A549 (cell line): Measurements from ENCODE around the gene SVOPL. TPM values are rescaled to one million over a fixed set of nuclear protein-coding genes. Genes with fewer than 3 reads are reported as not detected.

Experiments used
- ATAC-seq, 2 experiments: fragments of 200-7000 bp in 1 of 2; fragments of >200 bp in 1 of 2; cut with Nextera tagmentation in 1 of 2; cut with Tn5 transposase in 1 of 2; 3 replicates each; pipeline versions ENCODE4 v1.8.0 to v1.9.1; 2018 to 2020; ENCODE audit warnings: mild to moderate bottlenecking in 1 of 2, moderate library complexity in 1 of 2
- CTCF ChIA-PET: fragments of 300-600 bp; sonication (Branson Sonifier 250); formaldehyde crosslinking; extraction: SDS; loops from one replicate; lab custom pipeline; 2021; ENCODE audit warnings: antibody characterized with exemption, inconsistent platforms; lab: Yijun Ruan, JAX
- POLR2A ChIA-PET: fragments of 350-600 bp; formaldehyde crosslinking; extraction: SDS; loops from one replicate; lab custom pipeline; 2021; ENCODE audit warnings: antibody characterized with exemption, inconsistent platforms; lab: Yijun Ruan, JAX
- DNase-seq, 2 experiments: peaks; one replicate each; pipeline versions ENCODE4 v3.0.0 to v3.0.0-alpha.2; 2011 to 2016; ENCODE audit warnings: low read depth in 1 of 2, low spot score in 1 of 2
- FAIRE-seq: peaks from 2 replicates; lab custom pipeline; 2011; peaks lifted over from hg19 to GRCh38; lab: Jason Lieb, UNC
- H3K27ac ChIP-seq, 2 experiments: fragments of >200 bp; sonication (Bioruptor Twin); formaldehyde crosslinking; 3 replicates each; pipeline ENCODE4 v1.5.1; 2016 to 2017
- H3K4me1 ChIP-seq: fragments of >200 bp; sonication (Bioruptor Twin); formaldehyde crosslinking; 3 replicates; pipeline ENCODE4 v1.6.1; 2016
- H3K4me2 ChIP-seq: fragments of >200 bp; sonication (Bioruptor Twin); formaldehyde crosslinking; 3 replicates; pipeline ENCODE4 v1.6.1; 2016
- H3K4me3 ChIP-seq: fragments of >200 bp; sonication (Bioruptor Twin); formaldehyde crosslinking; 3 replicates; pipeline ENCODE4 v1.5.1; 2016
- H3K9me3 ChIP-seq: fragments of >200 bp; sonication (Bioruptor Twin); formaldehyde crosslinking; 3 replicates; pipeline ENCODE4 v1.6.1; 2016
- BHLHE40 ChIP-seq: IDR thresholded peaks from 2 replicates; pipeline ENCODE4 v1.6.1; 2012; ENCODE audit warnings: low read depth, low read length, inconsistent platforms
- CBX8 ChIP-seq: fragments of 200-600 bp; sonication (generic); IDR thresholded peaks from 2 replicates; pipeline ENCODE4 v1.6.1; 2016
- CHD4 ChIP-seq: fragments of 200-600 bp; sonication (generic); IDR thresholded peaks from 2 replicates; pipeline ENCODE4 v1.6.1; 2016; ENCODE audit warnings: antibody characterized with exemption, mild to moderate bottlenecking, borderline replicate concordance
- EHF ChIP-seq: fragments of 250-450 bp; sonication (Bioruptor Pico); IDR thresholded peaks from 2 replicates; pipeline ENCODE4 v1.5.0; 2020; ENCODE audit warnings: mild to moderate bottlenecking
- ESRRA ChIP-seq: fragments of 150-350 bp; IDR thresholded peaks from 2 replicates; pipeline ENCODE4 v1.6.1; 2014; ENCODE audit warnings: mild to moderate bottlenecking, low read length, borderline replicate concordance
- FOSB ChIP-seq: fragments of 250-450 bp; sonication (Bioruptor Pico); IDR thresholded peaks from 2 replicates; pipeline ENCODE4 v1.5.0; 2020; ENCODE audit warnings: mild to moderate bottlenecking, moderate library complexity
- FOXS1 ChIP-seq: fragments of 250-450 bp; sonication (Bioruptor Pico); IDR thresholded peaks from 2 replicates; pipeline ENCODE4 v1.5.0; 2020; ENCODE audit warnings: mild to moderate bottlenecking, moderate library complexity
- HDAC2 ChIP-seq: fragments of 200-600 bp; sonication (generic); IDR thresholded peaks from 2 replicates; pipeline ENCODE4 v1.6.1; 2016
- HEYL ChIP-seq: fragments of 250-450 bp; sonication (Bioruptor Pico); IDR thresholded peaks from 2 replicates; pipeline ENCODE4 v1.8.0; 2021; ENCODE audit warnings: mild to moderate bottlenecking, moderate library complexity
- KDM1A ChIP-seq: fragments of 200-600 bp; sonication (generic); IDR thresholded peaks from 2 replicates; pipeline ENCODE4 v1.6.1; 2016; ENCODE audit warnings: low read depth, mild to moderate bottlenecking
- MAZ ChIP-seq: fragments of 150-350 bp; IDR thresholded peaks from 2 replicates; pipeline ENCODE4 v1.6.1; 2014; ENCODE audit warnings: antibody characterized with exemption, low read depth, low read length, borderline replicate concordance
- MYC ChIP-seq: IDR thresholded peaks from 2 replicates; pipeline ENCODE4 v1.6.1; 2012; ENCODE audit warnings: mild to moderate bottlenecking, inconsistent platforms, low read length, improper control_type of control experiment, borderline replicate concordance
- POLR2AphosphoS2 ChIP-seq: conservative IDR thresholded peaks from 2 replicates; pipeline ENCODE4 v1.6.1; 2012; ENCODE audit warnings: low read length, improper control_type of control experiment, inconsistent platforms
- RAD21 ChIP-seq, 2 experiments: fragments of >200 bp in 1 of 2; sonication (Bioruptor Twin) in 1 of 2; formaldehyde crosslinking in 1 of 2; IDR thresholded peaks in 1 of 2; conservative IDR thresholded peaks in 1 of 2; 2 replicates in 1 of 2; 3 replicates in 1 of 2; pipeline ENCODE4 v1.6.1; 2012 to 2018; ENCODE audit warnings: inconsistent platforms in 1 of 2
- SREBF2 ChIP-seq: fragments of 450-650 bp; IDR thresholded peaks from 2 replicates; pipeline ENCODE4 v1.6.1; 2014; ENCODE audit warnings: mild to moderate bottlenecking, moderate library complexity
- WGBS: methylation state at CpG from one replicate; pipeline ENCODE4 v1.1.6; 2017; ENCODE audit errors: missing lambda C conversion rate; 5-methylcytosine and 5-hydroxymethylcytosine counted together
- polyA plus RNA-seq, 4 experiments: library from polyadenylated mRNA; depleted of rRNA in 3 of 4; stranded (reverse); fragments of >200 nt; fragmentation: RNase III in 1 of 4; extraction: RNeasy Plus Mini Kit Qiagen cat#74134 plus additional on column Dnase treatment in 1 of 4; gene quantifications; 2 replicates in 3 of 4; 3 replicates in 1 of 4; pipeline ENCODE4 v1.2.3, GENCODE V29; 2011 to 2017
- TF ChIP-seq, protein P1 (sequence below): fragments of 250-450 bp; sonication (Bioruptor Pico); IDR thresholded peaks from 2 replicates; pipeline ENCODE4 v1.5.0; 2021; ENCODE audit warnings: mild to moderate bottlenecking, moderate library complexity, borderline replicate concordance
- TF ChIP-seq, protein P2 (sequence below): fragments of 450-650 bp; IDR thresholded peaks from 2 replicates; pipeline ENCODE4 v1.6.1; 2014; ENCODE audit warnings: antibody characterized with exemption
- TF ChIP-seq, protein P3 (sequence below): fragments of >200 bp; sonication (Bioruptor Twin); formaldehyde crosslinking; IDR thresholded peaks from 3 replicates; pipeline ENCODE4 v1.5.1; 2016
- TF ChIP-seq, protein P4 (sequence below): fragments of 250-450 bp; sonication (Bioruptor Pico); IDR thresholded peaks from 2 replicates; pipeline ENCODE4 v1.5.0; 2020; ENCODE audit warnings: low read depth, mild to moderate bottlenecking, moderate library complexity
- TF ChIP-seq, protein P5 (sequence below): fragments of >200 bp; sonication (Bioruptor Twin); formaldehyde crosslinking; IDR thresholded peaks from 2 replicates; pipeline ENCODE4 v1.6.1; 2016

The SVOPL gene
- polyA plus RNA-seq, 2 of the 4 experiments (the other 2 are of a cell fraction): 0.21 TPM; not detected in 1

DNA sequence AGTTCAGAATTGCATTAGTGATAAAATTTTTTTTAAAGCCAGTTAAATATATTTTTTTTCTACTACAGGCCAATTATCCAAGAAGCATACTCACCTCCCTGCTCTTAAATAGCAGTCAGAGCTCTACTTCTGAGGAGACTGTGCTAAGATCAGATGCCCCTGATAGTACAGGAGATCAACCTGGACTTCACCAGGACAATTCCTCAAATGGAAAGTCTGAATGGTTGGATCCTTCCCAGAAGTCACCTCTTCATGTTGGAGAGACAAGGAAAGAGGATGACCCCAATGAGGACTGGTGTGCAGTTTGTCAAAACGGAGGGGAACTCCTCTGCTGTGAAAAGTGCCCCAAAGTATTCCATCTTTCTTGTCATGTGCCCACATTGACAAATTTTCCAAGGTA lies 122.0 kb downstream of the SVOPL start:
- no peak overlapping the region for H3K27ac ChIP-seq
- H3K4me1 ChIP-seq: no peaks in the 10 kb centered on the region
- H3K4me2 ChIP-seq: no peak overlapping the region
- no peak for ATAC-seq
- ChIA-PET CTCF (no interaction called here), POLR2A (no interaction called here)
- no peak for TF ChIP-seq POLR2AphosphoS2
- no peak for TF ChIP-seq FOXS1
- TF ChIP-seq SREBF2: no peak
- no peak overlapping the region for H3K4me3 ChIP-seq
- no peak for FAIRE-seq
- no peaks in the 10 kb centered on the region for H3K9me3 ChIP-seq
- WGBS: 88% methylated on average over 1 of the region's 1 CpG
- DNase-seq: no peak

DNA sequence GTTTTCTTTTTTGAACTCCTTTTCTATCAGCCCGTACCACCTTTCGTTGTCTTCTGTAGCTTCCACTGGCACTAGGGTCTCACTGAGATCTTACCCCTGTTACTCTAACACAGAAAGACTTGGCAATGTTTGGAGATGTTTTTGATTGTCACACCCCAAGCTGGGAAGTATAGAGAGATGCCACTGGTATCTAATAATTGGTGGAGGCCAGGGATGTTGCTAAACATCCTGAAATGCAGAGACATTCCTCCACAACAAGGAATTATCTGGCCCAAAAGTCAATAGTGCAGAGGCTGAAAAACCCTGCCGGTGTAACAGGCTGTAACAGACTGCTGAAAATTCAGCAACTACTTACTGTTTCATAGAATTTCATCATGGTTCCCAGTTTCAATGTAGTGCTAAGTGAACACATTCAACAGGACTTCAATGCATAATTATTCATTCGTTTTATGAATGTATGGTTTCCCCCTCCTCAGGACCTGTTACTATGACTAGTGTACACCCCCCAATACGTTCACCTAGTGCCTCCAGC lies 125.2 kb downstream of the SVOPL start:
- no peak for DNase-seq
- POLR2A ChIA-PET: no interaction called here
- ATAC-seq: no peak
- Histone ChIP-seq H3K4me2 (no peak overlapping the region), H3K9me3 (no peaks in the 10 kb centered on the region), H3K27ac (no peak overlapping the region)
- 94% methylated on average over 5 of the region's 5 CpGs for WGBS
- CTCF ChIA-PET: no interaction called here
- TF ChIP-seq, protein P1, sequence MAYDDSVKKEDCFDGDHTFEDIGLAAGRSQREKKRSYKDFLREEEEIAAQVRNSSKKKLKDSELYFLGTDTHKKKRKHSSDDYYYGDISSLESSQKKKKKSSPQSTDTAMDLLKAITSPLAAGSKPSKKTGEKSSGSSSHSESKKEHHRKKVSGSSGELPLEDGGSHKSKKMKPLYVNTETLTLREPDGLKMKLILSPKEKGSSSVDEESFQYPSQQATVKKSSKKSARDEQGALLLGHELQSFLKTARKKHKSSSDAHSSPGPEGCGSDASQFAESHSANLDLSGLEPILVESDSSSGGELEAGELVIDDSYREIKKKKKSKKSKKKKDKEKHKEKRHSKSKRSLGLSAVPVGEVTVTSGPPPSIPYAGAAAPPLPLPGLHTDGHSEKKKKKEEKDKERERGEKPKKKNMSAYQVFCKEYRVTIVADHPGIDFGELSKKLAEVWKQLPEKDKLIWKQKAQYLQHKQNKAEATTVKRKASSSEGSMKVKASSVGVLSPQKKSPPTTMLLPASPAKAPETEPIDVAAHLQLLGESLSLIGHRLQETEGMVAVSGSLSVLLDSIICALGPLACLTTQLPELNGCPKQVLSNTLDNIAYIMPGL (CRISPR knock-in tag): no peak
- TF ChIP-seq CHD4: no peak
- TF ChIP-seq MYC: no peak
- no peak for TF ChIP-seq CBX8
- no peak for TF ChIP-seq FOSB (CRISPR knock-in tag)
- no peak for TF ChIP-seq HEYL (CRISPR knock-in tag)
- TF ChIP-seq RAD21 (conservative IDR thresholded peaks at IDR 0.05 in 1 of 2, IDR thresholded peaks at IDR 0.05 in 1 of 2): no peak
- TF ChIP-seq MAZ: no peak
- TF ChIP-seq, protein P2, sequence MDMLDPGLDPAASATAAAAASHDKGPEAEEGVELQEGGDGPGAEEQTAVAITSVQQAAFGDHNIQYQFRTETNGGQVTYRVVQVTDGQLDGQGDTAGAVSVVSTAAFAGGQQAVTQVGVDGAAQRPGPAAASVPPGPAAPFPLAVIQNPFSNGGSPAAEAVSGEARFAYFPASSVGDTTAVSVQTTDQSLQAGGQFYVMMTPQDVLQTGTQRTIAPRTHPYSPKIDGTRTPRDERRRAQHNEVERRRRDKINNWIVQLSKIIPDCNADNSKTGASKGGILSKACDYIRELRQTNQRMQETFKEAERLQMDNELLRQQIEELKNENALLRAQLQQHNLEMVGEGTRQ: no peak
- TF ChIP-seq, protein P3, sequence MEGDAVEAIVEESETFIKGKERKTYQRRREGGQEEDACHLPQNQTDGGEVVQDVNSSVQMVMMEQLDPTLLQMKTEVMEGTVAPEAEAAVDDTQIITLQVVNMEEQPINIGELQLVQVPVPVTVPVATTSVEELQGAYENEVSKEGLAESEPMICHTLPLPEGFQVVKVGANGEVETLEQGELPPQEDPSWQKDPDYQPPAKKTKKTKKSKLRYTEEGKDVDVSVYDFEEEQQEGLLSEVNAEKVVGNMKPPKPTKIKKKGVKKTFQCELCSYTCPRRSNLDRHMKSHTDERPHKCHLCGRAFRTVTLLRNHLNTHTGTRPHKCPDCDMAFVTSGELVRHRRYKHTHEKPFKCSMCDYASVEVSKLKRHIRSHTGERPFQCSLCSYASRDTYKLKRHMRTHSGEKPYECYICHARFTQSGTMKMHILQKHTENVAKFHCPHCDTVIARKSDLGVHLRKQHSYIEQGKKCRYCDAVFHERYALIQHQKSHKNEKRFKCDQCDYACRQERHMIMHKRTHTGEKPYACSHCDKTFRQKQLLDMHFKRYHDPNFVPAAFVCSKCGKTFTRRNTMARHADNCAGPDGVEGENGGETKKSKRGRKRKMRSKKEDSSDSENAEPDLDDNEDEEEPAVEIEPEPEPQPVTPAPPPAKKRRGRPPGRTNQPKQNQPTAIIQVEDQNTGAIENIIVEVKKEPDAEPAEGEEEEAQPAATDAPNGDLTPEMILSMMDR: no peak
- TF ChIP-seq HDAC2: no peak
- no peak for TF ChIP-seq ESRRA
- TF ChIP-seq, protein P4, sequence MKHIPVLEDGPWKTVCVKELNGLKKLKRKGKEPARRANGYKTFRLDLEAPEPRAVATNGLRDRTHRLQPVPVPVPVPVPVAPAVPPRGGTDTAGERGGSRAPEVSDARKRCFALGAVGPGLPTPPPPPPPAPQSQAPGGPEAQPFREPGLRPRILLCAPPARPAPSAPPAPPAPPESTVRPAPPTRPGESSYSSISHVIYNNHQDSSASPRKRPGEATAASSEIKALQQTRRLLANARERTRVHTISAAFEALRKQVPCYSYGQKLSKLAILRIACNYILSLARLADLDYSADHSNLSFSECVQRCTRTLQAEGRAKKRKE (CRISPR knock-in tag): no peak
- no peak for TF ChIP-seq EHF (CRISPR knock-in tag)
- TF ChIP-seq, protein P5, sequence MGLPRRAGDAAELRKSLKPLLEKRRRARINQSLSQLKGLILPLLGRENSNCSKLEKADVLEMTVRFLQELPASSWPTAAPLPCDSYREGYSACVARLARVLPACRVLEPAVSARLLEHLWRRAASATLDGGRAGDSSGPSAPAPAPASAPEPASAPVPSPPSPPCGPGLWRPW: no peak
- no peak for TF ChIP-seq BHLHE40
- no peak for TF ChIP-seq KDM1A
- TF ChIP-seq, all 56 proteins: peak for 0
- Histone ChIP-seq H3K4me3 (no peak overlapping the region), H3K4me1 (no peaks in the 10 kb centered on the region)
- FAIRE-seq: no peak
